WTC11 (cell line): Measurements from ENCODE around the gene PLPP4. TPM values are rescaled to one million over a fixed set of nuclear protein-coding genes. Genes with fewer than 3 reads are reported as not detected.

Experiments used
- ATAC-seq: fragments of 200-7000 bp; cut with Tn5 transposase; 2 replicates; pipeline ENCODE4 v1.10.0; 2021; ENCODE audit warnings: mild to moderate bottlenecking, moderate library complexity
- CTCF ChIA-PET: fragments of 300-600 bp; sonication (Branson Sonifier 250); formaldehyde crosslinking; loops from one replicate; lab custom pipeline; 2021; ENCODE audit warnings: antibody characterized with exemption; lab: Charles Lee
- POLR2A ChIA-PET: fragments of 350-600 bp; sonication (Branson Sonifier 250); formaldehyde crosslinking; loops from one replicate; lab custom pipeline; 2021; ENCODE audit warnings: antibody characterized with exemption; lab: Charles Lee
- DNase-seq: peaks from one replicate; pipeline ENCODE4 v3.0.0; 2021; ENCODE audit warnings: low spot score
- H3K27ac Mint-ChIP-seq: 2 replicates; pipeline ENCODE4 v1.8.0; 2021; ENCODE audit warnings: mixed read lengths
- H3K27me3 Mint-ChIP-seq: 2 replicates; pipeline ENCODE4 v1.8.0; 2021; ENCODE audit warnings: low read depth, mild to moderate bottlenecking, moderate library complexity, mixed read lengths
- H3K36me3 Mint-ChIP-seq: 2 replicates; pipeline ENCODE4 v1.8.0; 2021; ENCODE audit warnings: mixed read lengths
- H3K4me1 Mint-ChIP-seq: 2 replicates; pipeline ENCODE4 v1.8.0; 2022; ENCODE audit warnings: mixed read lengths
- H3K4me3 Mint-ChIP-seq: 2 replicates; pipeline ENCODE4 v1.8.0; 2021; ENCODE audit warnings: mild to moderate bottlenecking, moderate library complexity, mixed read lengths
- H3K9me3 Mint-ChIP-seq: 2 replicates; pipeline ENCODE4 v1.8.0; 2021; ENCODE audit warnings: mixed read lengths
- CREB1 ChIP-seq: sonication (generic); formaldehyde crosslinking; IDR thresholded peaks from 2 replicates; pipeline ENCODE4 v1.8.0; 2023; ENCODE audit warnings: mild to moderate bottlenecking, missing genetic modification reagents
- EMX1 ChIP-seq: fragments of 250-450 bp; sonication (Bioruptor Pico); IDR thresholded peaks from 2 replicates; pipeline ENCODE4 v1.8.0; 2021; ENCODE audit warnings: mild to moderate bottlenecking
- GRHL2 ChIP-seq: fragments of 250-450 bp; sonication (Bioruptor Pico); IDR thresholded peaks from 2 replicates; pipeline ENCODE4 v1.8.0; 2022; ENCODE audit warnings: mild to moderate bottlenecking, moderate library complexity; ENCODE audit not compliant: insufficient replicate concordance, severe bottlenecking
- MXD4 ChIP-seq: fragments of 250-450 bp; sonication (Bioruptor Pico); IDR thresholded peaks from 2 replicates; pipeline ENCODE4 v1.8.0; 2021; ENCODE audit warnings: mild to moderate bottlenecking, moderate library complexity, borderline replicate concordance
- OVOL2 ChIP-seq: fragments of 250-450 bp; sonication (Bioruptor Pico); IDR thresholded peaks from 2 replicates; pipeline ENCODE4 v1.9.0; 2021; ENCODE audit warnings: mild to moderate bottlenecking, borderline replicate concordance
- PRRX2 ChIP-seq: fragments of 250-450 bp; sonication (Bioruptor Pico); IDR thresholded peaks from 2 replicates; pipeline ENCODE4 v1.8.0; 2021; ENCODE audit warnings: mild to moderate bottlenecking
- RELA ChIP-seq: sonication (generic); formaldehyde crosslinking; IDR thresholded peaks from 2 replicates; pipeline ENCODE4 v1.8.1; 2022; ENCODE audit warnings: missing genetic modification reagents, mild to moderate bottlenecking, borderline replicate concordance
- RORB ChIP-seq: fragments of 250-450 bp; sonication (Bioruptor Pico); IDR thresholded peaks from 2 replicates; pipeline ENCODE4 v1.9.0; 2021; ENCODE audit warnings: mild to moderate bottlenecking
- SOX15 ChIP-seq: fragments of 250-450 bp; sonication (Bioruptor Pico); IDR thresholded peaks from 2 replicates; pipeline ENCODE4 v1.9.0; 2021; ENCODE audit warnings: mild to moderate bottlenecking
- SP1 ChIP-seq: sonication (generic); formaldehyde crosslinking; conservative IDR thresholded peaks from 2 replicates; pipeline ENCODE4 v1.8.1; 2022; ENCODE audit warnings: missing genetic modification reagents
- TEAD1 ChIP-seq: sonication (generic); formaldehyde crosslinking; IDR thresholded peaks from 2 replicates; pipeline ENCODE4 v1.8.0; 2022; ENCODE audit warnings: mild to moderate bottlenecking, missing genetic modification reagents
- TP53 ChIP-seq: sonication (generic); formaldehyde crosslinking; IDR thresholded peaks from 2 replicates; pipeline ENCODE4 v1.8.1; 2023; ENCODE audit warnings: mild to moderate bottlenecking, missing genetic modification reagents
- ZBTB21 ChIP-seq: sonication (generic); formaldehyde crosslinking; IDR thresholded peaks from 2 replicates; pipeline ENCODE4 v1.8.1; 2023; ENCODE audit warnings: mild to moderate bottlenecking, missing genetic modification reagents, borderline replicate concordance
- ZNF219 ChIP-seq: sonication (generic); formaldehyde crosslinking; IDR thresholded peaks from 2 replicates; pipeline ENCODE4 v1.8.0; 2023; ENCODE audit warnings: missing genetic modification reagents, mild to moderate bottlenecking, borderline replicate concordance
- ZNF317 ChIP-seq: sonication (generic); formaldehyde crosslinking; IDR thresholded peaks from 2 replicates; pipeline ENCODE4 v1.8.1; 2023; ENCODE audit warnings: low read depth, mild to moderate bottlenecking, moderate library complexity, missing genetic modification reagents, borderline replicate concordance
- total RNA-seq: library from RNA; stranded (reverse); gene quantifications from 3 replicates; pipeline ENCODE4 v1.2.3, GENCODE V29; 2021
- TF ChIP-seq, protein P1 (sequence below): sonication (generic); formaldehyde crosslinking; IDR thresholded peaks from 2 replicates; pipeline ENCODE4 v1.8.0; 2023; ENCODE audit warnings: mild to moderate bottlenecking, missing genetic modification reagents
- TF ChIP-seq, protein P2 (sequence below): sonication (generic); formaldehyde crosslinking; IDR thresholded peaks from 2 replicates; pipeline ENCODE4 v1.8.1; 2023; ENCODE audit warnings: mild to moderate bottlenecking, missing genetic modification reagents
- TF ChIP-seq, protein P3 (sequence below): fragments of 250-450 bp; sonication (Bioruptor Pico); IDR thresholded peaks from 2 replicates; pipeline ENCODE4 v1.8.0; 2021; ENCODE audit warnings: mild to moderate bottlenecking
- TF ChIP-seq, protein P4 (sequence below): sonication (generic); formaldehyde crosslinking; IDR thresholded peaks from 2 replicates; pipeline ENCODE4 v1.8.0; 2023; ENCODE audit warnings: missing genetic modification reagents
- TF ChIP-seq, protein P5 (sequence below): sonication (generic); formaldehyde crosslinking; IDR thresholded peaks from 2 replicates; pipeline ENCODE4 v1.8.0; 2023; ENCODE audit warnings: missing genetic modification reagents, mild to moderate bottlenecking, borderline replicate concordance
- TF ChIP-seq, protein P6 (sequence below): fragments of 200-600 bp; IDR thresholded peaks from 2 replicates; pipeline ENCODE4 v1.8.0; 2022; ENCODE audit warnings: antibody characterized with exemption
- TF ChIP-seq, protein P7 (sequence below): sonication (generic); formaldehyde crosslinking; conservative IDR thresholded peaks from 2 replicates; pipeline ENCODE4 v1.8.1; 2022; ENCODE audit warnings: mild to moderate bottlenecking, missing genetic modification reagents

PLPP4 gene
- total RNA-seq, 1 experiment from 2014 or later: 0.15 TPM

DNA sequence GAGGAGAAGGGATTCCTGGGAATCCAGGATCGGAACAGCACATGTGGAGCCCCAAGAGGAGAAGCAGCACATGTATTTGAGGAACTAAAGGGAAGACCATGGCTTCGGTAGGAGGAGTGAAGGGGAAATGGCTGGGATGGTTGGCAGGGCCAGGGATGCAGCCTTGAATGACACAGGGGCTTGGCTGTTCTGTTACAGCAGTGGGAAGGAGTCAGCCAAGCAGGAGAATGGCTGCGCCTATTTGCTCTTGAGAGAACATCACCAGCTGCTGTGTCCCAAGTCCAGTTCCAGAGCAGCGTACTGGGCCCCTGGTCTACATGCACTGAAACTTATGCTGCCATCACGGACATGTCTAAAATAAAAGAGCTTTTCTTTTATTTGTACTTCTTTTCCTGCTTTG is 130.0 kb downstream of the PLPP4 start:
- H3K27me3 Mint-ChIP-seq: no peaks in the 10 kb centered on the region

DNA sequence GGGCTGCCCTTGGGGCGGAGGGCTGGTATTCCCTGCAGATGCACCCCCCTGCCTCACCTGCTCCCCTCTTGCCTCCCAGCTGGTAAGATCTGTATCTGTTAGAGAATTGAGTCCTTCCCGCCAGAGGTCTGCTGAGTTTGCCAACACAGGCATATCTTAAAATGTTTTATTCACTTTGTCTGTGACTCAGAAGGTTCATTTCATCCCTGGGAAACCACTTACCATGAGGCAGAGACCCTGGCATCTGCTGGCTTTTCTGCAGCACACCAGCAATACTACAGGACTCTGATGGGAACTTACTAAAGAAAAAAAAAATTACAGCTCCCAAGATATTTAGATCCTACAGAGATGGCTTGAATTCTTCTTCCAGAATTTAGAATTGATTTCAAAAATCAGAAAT is 131.3 kb downstream of the PLPP4 start:
- ChIA-PET POLR2A (no interaction called here), CTCF (no interaction called here)
- H3K4me1 Mint-ChIP-seq: peaks cover 5% of the 10 kb centered on the region
- TF ChIP-seq, protein P1, sequence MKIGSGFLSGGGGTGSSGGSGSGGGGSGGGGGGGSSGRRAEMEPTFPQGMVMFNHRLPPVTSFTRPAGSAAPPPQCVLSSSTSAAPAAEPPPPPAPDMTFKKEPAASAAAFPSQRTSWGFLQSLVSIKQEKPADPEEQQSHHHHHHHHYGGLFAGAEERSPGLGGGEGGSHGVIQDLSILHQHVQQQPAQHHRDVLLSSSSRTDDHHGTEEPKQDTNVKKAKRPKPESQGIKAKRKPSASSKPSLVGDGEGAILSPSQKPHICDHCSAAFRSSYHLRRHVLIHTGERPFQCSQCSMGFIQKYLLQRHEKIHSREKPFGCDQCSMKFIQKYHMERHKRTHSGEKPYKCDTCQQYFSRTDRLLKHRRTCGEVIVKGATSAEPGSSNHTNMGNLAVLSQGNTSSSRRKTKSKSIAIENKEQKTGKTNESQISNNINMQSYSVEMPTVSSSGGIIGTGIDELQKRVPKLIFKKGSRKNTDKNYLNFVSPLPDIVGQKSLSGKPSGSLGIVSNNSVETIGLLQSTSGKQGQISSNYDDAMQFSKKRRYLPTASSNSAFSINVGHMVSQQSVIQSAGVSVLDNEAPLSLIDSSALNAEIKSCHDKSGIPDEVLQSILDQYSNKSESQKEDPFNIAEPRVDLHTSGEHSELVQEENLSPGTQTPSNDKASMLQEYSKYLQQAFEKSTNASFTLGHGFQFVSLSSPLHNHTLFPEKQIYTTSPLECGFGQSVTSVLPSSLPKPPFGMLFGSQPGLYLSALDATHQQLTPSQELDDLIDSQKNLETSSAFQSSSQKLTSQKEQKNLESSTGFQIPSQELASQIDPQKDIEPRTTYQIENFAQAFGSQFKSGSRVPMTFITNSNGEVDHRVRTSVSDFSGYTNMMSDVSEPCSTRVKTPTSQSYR (CRISPR knock-in tag): no peak
- TF ChIP-seq OVOL2 (CRISPR knock-in tag): no peak
- TF ChIP-seq PRRX2: no peak
- TF ChIP-seq RELA (CRISPR knock-in tag): no peak
- TF ChIP-seq ZBTB21: no peak
- TF ChIP-seq, protein P2, sequence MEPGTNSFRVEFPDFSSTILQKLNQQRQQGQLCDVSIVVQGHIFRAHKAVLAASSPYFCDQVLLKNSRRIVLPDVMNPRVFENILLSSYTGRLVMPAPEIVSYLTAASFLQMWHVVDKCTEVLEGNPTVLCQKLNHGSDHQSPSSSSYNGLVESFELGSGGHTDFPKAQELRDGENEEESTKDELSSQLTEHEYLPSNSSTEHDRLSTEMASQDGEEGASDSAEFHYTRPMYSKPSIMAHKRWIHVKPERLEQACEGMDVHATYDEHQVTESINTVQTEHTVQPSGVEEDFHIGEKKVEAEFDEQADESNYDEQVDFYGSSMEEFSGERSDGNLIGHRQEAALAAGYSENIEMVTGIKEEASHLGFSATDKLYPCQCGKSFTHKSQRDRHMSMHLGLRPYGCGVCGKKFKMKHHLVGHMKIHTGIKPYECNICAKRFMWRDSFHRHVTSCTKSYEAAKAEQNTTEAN: no peak
- TF ChIP-seq, protein P3, sequence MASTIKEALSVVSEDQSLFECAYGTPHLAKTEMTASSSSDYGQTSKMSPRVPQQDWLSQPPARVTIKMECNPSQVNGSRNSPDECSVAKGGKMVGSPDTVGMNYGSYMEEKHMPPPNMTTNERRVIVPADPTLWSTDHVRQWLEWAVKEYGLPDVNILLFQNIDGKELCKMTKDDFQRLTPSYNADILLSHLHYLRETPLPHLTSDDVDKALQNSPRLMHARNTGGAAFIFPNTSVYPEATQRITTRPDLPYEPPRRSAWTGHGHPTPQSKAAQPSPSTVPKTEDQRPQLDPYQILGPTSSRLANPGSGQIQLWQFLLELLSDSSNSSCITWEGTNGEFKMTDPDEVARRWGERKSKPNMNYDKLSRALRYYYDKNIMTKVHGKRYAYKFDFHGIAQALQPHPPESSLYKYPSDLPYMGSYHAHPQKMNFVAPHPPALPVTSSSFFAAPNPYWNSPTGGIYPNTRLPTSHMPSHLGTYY (CRISPR knock-in tag): no peak

More for the DNA sequence above, 130.0 kb downstream of the PLPP4 start:
- ChIA-PET POLR2A (no interaction called here), CTCF (no interaction called here)
- Mint-ChIP-seq H3K27ac (no peak overlapping the region), H3K4me1 (peaks cover 5% of the 10 kb centered on the region), H3K9me3 (peaks cover 9% of the 10 kb centered on the region; the same call in 1 of the 2 replicates), H3K36me3 (no peaks in the 10 kb centered on the region), H3K4me3 (no peak overlapping the region)
- TF ChIP-seq EMX1 (CRISPR knock-in tag): no peak
- TF ChIP-seq RELA (CRISPR knock-in tag): no peak
- TF ChIP-seq, protein P4, sequence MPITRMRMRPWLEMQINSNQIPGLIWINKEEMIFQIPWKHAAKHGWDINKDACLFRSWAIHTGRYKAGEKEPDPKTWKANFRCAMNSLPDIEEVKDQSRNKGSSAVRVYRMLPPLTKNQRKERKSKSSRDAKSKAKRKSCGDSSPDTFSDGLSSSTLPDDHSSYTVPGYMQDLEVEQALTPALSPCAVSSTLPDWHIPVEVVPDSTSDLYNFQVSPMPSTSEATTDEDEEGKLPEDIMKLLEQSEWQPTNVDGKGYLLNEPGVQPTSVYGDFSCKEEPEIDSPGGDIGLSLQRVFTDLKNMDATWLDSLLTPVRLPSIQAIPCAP (CRISPR knock-in tag): no peak
- TF ChIP-seq ZBTB21: no peak
- TF ChIP-seq, protein P5, sequence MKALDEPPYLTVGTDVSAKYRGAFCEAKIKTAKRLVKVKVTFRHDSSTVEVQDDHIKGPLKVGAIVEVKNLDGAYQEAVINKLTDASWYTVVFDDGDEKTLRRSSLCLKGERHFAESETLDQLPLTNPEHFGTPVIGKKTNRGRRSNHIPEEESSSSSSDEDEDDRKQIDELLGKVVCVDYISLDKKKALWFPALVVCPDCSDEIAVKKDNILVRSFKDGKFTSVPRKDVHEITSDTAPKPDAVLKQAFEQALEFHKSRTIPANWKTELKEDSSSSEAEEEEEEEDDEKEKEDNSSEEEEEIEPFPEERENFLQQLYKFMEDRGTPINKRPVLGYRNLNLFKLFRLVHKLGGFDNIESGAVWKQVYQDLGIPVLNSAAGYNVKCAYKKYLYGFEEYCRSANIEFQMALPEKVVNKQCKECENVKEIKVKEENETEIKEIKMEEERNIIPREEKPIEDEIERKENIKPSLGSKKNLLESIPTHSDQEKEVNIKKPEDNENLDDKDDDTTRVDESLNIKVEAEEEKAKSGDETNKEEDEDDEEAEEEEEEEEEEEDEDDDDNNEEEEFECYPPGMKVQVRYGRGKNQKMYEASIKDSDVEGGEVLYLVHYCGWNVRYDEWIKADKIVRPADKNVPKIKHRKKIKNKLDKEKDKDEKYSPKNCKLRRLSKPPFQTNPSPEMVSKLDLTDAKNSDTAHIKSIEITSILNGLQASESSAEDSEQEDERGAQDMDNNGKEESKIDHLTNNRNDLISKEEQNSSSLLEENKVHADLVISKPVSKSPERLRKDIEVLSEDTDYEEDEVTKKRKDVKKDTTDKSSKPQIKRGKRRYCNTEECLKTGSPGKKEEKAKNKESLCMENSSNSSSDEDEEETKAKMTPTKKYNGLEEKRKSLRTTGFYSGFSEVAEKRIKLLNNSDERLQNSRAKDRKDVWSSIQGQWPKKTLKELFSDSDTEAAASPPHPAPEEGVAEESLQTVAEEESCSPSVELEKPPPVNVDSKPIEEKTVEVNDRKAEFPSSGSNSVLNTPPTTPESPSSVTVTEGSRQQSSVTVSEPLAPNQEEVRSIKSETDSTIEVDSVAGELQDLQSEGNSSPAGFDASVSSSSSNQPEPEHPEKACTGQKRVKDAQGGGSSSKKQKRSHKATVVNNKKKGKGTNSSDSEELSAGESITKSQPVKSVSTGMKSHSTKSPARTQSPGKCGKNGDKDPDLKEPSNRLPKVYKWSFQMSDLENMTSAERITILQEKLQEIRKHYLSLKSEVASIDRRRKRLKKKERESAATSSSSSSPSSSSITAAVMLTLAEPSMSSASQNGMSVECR (CRISPR knock-in tag): no peak
- no peak for TF ChIP-seq CREB1 (CRISPR knock-in tag)
- no peak for TF ChIP-seq ZNF219
- TF ChIP-seq MXD4: no peak
- no peak for TF ChIP-seq RORB (CRISPR knock-in tag)
- TF ChIP-seq, protein P6, sequence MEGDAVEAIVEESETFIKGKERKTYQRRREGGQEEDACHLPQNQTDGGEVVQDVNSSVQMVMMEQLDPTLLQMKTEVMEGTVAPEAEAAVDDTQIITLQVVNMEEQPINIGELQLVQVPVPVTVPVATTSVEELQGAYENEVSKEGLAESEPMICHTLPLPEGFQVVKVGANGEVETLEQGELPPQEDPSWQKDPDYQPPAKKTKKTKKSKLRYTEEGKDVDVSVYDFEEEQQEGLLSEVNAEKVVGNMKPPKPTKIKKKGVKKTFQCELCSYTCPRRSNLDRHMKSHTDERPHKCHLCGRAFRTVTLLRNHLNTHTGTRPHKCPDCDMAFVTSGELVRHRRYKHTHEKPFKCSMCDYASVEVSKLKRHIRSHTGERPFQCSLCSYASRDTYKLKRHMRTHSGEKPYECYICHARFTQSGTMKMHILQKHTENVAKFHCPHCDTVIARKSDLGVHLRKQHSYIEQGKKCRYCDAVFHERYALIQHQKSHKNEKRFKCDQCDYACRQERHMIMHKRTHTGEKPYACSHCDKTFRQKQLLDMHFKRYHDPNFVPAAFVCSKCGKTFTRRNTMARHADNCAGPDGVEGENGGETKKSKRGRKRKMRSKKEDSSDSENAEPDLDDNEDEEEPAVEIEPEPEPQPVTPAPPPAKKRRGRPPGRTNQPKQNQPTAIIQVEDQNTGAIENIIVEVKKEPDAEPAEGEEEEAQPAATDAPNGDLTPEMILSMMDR: no peak
- no peak for TF ChIP-seq SP1
- TF ChIP-seq, protein P7, sequence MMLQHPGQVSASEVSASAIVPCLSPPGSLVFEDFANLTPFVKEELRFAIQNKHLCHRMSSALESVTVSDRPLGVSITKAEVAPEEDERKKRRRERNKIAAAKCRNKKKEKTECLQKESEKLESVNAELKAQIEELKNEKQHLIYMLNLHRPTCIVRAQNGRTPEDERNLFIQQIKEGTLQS (CRISPR knock-in tag): no peak
- TF ChIP-seq GRHL2 (CRISPR knock-in tag): no peak
- TF ChIP-seq, protein P3 (CRISPR knock-in tag): no peak
- no peak for TF ChIP-seq TP53 (CRISPR knock-in tag)
- no peak for TF ChIP-seq TEAD1 (CRISPR knock-in tag)
- TF ChIP-seq ZNF317 (CRISPR knock-in tag): no peak
- TF ChIP-seq SOX15 (CRISPR knock-in tag): no peak
- no peak for DNase-seq
- no peak for ATAC-seq

More for the DNA sequence above, 131.3 kb downstream of the PLPP4 start:
- Mint-ChIP-seq H3K9me3 (peaks cover 14% of the 10 kb centered on the region), H3K27me3 (no peaks in the 10 kb centered on the region), H3K4me3 (no peak overlapping the region), H3K36me3 (no peaks in the 10 kb centered on the region), H3K27ac (no peak overlapping the region)
- DNase-seq: no peak
- no peak for ATAC-seq
